Fibroblast of skin of left biceps (primary cell): Measurements from ENCODE around the gene NRAS.
"Not testable (repeated sequence)": the region's sequence is repeated elsewhere in the genome, so short reads cannot be mapped to it uniquely, and the experiment has no call there.

Source experiments
- DNase-seq, 2 experiments: peaks; one replicate each; pipeline ENCODE4 v3.0.0-alpha.2; 2013; ENCODE audit warnings: low read depth in 2 of 2

The NRAS gene

GRCh38 chr1:114716304-114717170, at the start of gene NRAS:
TSS of gene NRAS (minus strand) at chr1:114716771. CDS start at chr1:114716160, 611 bp downstream.
- peak; percentile 70 to 78 for DNase-seq

GRCh38 chr1:114764689-114765088, 48.1 kb upstream of the NRAS start:
- no peak for DNase-seq

GRCh38 chr1:114758256-114758832, 41.8 kb upstream of the NRAS start:
- no peak for DNase-seq

GRCh38 chr1:114757455-114758255, 41.1 kb upstream of the NRAS start, which contains the start of gene CSDE1:
TSS of gene CSDE1 (minus strand) at chr1:114757984. CDS start at chr1:114739890, 18,094 bp downstream.
- DNase-seq, result peak; percentile 98

- DNase-seq, result no peak
Measured at GRCh38 chr1:114756949-114757454, 40.4 kb upstream of the NRAS start.

GRCh38 chr1:114756009-114756892, 39.7 kb upstream of the NRAS start:
- DNase-seq, result no peak

GRCh38 chr1:114755006-114755931, 38.7 kb upstream of the NRAS start:
- no peak for DNase-seq

- DNase-seq, result not testable (repeated sequence)
Measured at GRCh38 chr1:114753702-114754101, 37.1 kb upstream of the NRAS start.

GRCh38 chr1:114753143-114753542, 36.6 kb upstream of the NRAS start:
- no peak for DNase-seq

- DNase-seq, result no peak
Measured at GRCh38 chr1:114750780-114751179, 34.2 kb upstream of the NRAS start.

- no peak for DNase-seq
Measured at GRCh38 chr1:114749835-114750234, 33.3 kb upstream of the NRAS start.

GRCh38 chr1:114746450-114747121, 30.0 kb upstream of the NRAS start:
- no peak for DNase-seq

GRCh38 chr1:114745291-114745690, 28.7 kb upstream of the NRAS start:
- DNase-seq, result no peak

GRCh38 chr1:114741963-114742746, 25.6 kb upstream of the NRAS start:
- DNase-seq, result no peak

- no peak for DNase-seq
Measured at GRCh38 chr1:114740331-114740730, 23.8 kb upstream of the NRAS start.

GRCh38 chr1:114737314-114737849, 20.8 kb upstream of the NRAS start:
- DNase-seq, result no peak

GRCh38 chr1:114735479-114735878, 18.9 kb upstream of the NRAS start:
- DNase-seq, result no peak

- DNase-seq, result no peak
Measured at GRCh38 chr1:114729782-114730181, 13.2 kb upstream of the NRAS start.
